HG03060 (cell line): ENCODE results near the gene GALK2.
A peak's percentile ranks its signal among the peaks of the same experiment; 100 is the strongest.
"Not testable (repeated sequence)": the region's sequence is repeated elsewhere in the genome, so short reads cannot be mapped to it uniquely, and the experiment has no call there.

Experiments used
- ATAC-seq: cut with Tn5 transposase; IDR thresholded peaks from one replicate; pipeline ENCODE4 v1.9.1; 2021; ENCODE audit warnings: low read depth, moderate number of reproducible peaks; ENCODE audit not compliant: unreplicated experiment

Gene GALK2

GRCh38 chr15:49208102-49208501 lies 38.1 kb downstream of the GALK2 start:
- not testable (repeated sequence) for ATAC-seq

GRCh38 chr15:49212897-49213296 lies 42.9 kb downstream of the GALK2 start:
- no peak for ATAC-seq

GRCh38 chr15:49215768-49216739 lies 46.0 kb downstream of the GALK2 start:
- peak; percentile 99 for ATAC-seq

DNA sequence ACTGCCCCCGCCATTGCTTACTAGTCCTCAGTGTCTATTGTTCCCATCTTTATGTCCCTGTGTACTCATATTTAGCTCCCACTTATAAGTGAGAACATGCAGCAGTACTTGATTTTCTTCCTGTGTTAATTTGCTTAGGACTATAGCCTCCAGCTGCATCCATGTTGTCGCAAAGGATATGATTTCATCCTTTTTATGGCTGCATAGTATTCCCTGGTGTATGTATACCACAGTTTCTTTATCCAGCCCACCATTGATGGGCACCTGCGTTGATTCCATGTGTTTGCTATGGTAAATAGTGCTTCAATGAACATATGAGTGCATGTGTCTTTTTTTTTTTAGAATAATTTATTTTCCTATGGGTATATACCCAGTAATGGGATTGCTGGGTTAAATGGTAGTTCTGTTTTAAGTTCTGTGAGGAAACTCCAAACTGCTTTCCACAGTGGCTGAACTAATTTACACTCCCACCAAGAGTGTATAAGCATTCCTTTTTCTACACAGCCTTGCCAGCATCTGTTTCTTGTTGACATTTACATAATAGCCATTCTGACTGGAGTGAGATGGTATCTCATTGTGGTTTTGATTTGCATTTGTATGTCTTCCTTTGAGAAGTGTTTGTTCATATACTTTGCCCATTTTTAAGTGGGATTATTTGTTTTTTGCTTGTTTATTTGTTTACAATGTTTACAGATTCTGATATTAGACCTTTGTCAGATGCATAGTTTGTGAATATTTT lies 53.7 kb downstream of the GALK2 start:
- no peak for ATAC-seq

DNA sequence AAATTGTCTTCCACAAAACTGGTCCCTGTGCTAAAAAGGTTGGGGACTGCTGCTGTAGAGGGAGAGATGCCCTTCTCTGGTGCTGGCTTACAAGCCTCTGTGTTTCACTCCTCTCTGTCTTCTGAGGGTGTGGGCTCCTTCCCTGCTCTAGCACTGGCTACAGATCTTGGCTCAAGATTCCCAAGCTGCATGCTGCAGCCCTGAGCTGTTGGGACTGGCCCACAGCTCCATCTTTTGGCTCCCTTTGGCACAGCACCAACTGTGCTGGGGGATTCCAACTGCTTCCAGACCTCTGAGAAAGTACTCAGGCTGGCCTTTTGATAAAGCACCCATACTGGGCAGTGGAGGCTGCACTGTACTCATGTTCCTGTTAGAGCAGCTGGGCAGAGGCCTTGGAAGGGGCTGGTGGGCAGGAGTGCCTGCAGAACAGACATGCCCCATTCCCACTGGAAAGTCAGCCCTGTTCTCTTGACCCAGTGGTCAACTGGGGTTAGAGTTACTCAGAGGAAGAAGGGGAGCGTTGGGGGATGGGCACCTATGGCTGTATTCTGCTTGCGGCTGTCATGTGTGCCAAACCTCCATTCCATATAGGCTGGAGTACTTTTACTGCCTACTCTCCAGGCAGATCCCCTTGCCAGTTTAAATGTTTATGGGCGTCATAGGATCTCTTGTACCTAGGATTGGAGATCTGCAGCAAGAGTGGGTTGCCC lies 55.7 kb downstream of the GALK2 start:
- no peak for ATAC-seq

- no peak for ATAC-seq
Observed at GRCh38 chr15:49227602-49228001, 57.6 kb downstream of the GALK2 start.

DNA sequence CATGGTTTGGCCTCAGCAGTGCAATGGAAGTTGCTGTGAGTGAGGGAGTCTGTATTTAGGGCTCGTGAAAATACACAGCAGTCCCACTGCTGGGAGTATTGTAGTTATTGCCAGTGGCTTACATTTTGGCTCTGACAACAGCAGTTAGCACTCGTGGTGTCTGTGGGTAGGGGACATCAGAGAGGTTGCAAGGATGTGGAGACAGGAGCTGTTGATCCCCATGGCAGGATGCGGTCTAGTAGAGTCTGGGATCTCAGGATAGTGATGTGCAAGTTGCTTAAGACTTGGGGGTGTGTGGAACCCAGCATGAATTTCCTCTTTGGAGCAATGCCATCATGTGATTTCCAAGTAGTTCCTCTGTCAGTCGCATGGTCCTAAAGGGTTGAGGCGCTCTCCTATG lies 59.9 kb downstream of the GALK2 start:
- no peak for ATAC-seq

- no peak for ATAC-seq
Observed at GRCh38 chr15:49232236-49232806, 62.3 kb downstream of the GALK2 start.

DNA sequence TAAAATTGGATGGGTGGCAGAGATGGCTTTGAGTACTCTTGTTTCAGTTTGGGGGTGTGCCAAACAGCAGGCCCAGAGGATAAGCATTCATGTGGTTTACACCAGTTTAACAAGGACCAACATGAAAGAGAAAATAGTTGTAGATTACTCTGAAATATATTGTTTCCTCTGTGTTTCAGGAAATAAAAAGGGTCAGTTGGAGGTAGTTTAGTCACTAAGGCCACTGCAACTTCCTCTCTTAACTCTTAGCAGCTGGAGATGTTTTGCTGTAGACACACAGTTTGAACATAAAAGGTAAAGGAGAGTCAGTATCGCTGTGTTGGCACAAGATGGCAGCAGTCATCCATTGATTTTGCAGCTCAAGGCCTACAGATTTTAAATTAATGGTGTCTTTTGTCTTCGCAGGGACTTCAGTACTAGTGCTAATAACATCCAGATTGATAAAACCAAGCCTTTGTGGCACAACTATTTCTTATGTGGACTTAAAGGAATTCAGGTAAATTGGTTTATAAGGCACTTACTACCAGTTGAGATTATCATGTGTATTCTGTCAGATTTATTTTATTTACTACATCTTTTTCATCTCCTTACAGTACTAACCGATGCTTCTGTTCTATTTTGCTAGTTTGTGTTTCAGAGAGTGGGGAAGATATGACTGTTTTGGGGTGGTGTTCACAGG lies 65.5 kb downstream of the GALK2 start:
- ATAC-seq, result peak; percentile 78

DNA sequence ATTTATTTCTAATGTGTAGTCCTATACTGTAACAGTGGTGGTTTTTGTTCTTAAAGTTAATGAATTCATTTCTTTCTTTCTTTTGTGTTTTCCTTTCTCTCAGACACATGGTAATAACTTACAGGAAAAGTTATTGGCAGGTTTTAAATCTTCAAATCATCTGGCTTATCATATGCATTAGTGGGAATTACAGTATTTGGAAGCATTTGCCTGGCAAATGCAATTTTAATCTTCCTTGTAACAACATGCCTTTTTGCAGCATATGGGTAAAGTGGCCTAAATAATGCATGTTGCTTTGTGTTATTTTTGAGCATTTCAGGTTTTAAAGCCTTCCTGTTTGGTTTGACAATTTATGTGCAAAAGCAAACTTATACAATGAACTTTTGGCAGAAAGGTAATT lies 66.8 kb downstream of the GALK2 start:
- ATAC-seq, result no peak

GRCh38 chr15:49238342-49238741 lies 68.3 kb downstream of the GALK2 start:
- ATAC-seq, result no peak

DNA sequence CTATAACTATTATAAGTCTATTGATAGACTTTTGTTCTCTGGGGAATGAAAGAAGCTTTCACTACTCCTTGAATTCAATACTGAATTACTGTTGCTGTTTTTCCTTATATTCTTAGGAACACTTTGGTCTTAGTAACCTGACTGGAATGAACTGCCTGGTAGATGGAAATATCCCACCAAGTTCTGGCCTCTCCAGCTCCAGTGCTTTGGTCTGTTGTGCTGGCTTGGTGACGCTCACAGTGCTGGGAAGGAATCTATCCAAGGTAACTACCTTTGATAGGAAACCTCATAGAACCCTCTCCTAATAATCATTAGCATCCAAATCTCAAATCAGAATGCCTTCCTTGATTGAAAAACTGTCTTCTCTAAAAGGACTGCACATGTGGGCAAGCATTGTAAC lies 69.1 kb downstream of the GALK2 start:
- no peak for ATAC-seq

GRCh38 chr15:49242820-49243219 lies 72.8 kb downstream of the GALK2 start:
- no peak for ATAC-seq

DNA sequence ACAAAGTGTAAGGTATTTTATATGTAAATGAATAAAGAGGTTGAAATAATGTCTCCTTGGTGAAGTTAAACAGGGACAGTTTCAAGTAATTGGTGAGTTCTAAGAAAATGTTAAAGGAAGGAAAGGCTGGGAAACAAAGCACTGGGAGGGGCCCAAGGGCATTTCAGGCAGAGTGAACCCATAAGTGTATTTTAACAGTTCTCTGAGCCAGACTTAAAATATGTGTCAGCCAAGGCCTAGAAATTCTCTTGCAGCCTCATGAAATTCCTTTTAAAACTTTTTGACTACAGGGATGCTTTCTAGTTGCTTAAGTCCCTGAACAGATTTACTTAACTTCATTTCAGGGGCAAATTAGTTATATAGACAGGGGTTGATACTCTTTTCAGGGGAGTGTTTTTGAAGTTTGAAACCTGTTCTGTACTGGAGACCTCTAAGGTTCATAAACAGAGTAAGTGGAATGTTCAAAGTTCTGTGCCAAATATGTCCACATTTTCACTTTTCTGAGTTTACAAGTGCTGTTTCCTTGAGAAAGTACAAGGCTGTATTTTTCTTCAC lies 77.6 kb downstream of the GALK2 start:
- ATAC-seq, result no peak

GRCh38 chr15:49248291-49248690 lies 78.2 kb downstream of the GALK2 start:
- no peak for ATAC-seq

GRCh38 chr15:49255966-49256759 lies 86.1 kb downstream of the GALK2 start:
- ATAC-seq, result no peak

DNA sequence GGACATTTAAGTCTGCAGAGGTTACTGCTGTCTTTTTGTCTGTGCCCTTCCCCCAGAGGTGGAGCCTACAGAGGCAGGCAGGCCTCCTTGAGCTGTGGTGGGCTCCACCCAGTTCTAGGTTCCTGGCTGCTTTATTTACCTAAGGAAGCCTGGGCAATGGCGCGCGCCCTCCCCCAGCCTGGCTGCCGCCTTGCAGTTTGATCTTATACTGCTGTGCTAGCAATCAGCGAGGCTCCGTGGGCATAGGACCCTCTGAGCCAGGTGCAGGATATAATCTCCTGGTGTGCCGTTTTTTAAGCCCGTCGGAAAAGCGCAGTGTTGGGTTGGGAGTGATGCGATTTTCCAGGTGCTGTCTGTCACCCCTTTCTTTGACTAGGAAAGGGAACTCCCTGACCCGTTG lies 95.1 kb downstream of the GALK2 start:
- not testable (repeated sequence) for ATAC-seq

- no peak for ATAC-seq
Observed at GRCh38 chr15:49265911-49266310, 95.9 kb downstream of the GALK2 start.
